MM.1S (cell line): ENCODE measurements around the gene FAM184A.
"Not testable (repeated sequence)": the region's sequence is repeated elsewhere in the genome, so short reads cannot be mapped to it uniquely, and the experiment has no call there.

Experiments
- DNase-seq: peaks from one replicate; pipeline ENCODE4 v3.0.0-alpha.2; 2015
- H2AFZ ChIP-seq: fragments of 300-600 bp; sonication (generic); 2 replicates; pipeline ENCODE4 v1.6.0; 2016; ENCODE audit warnings: antibody characterized with exemption, low read length
- H3F3A ChIP-seq: fragments of 300-600 bp; sonication (generic); 2 replicates; pipeline ENCODE4 v1.6.1; 2016; ENCODE audit warnings: mild to moderate bottlenecking, antibody characterized with exemption, low read length, moderate library complexity, mixed read lengths; ENCODE audit not compliant: insufficient read depth
- H3K27ac ChIP-seq: fragments of 300-600 bp; sonication (generic); 2 replicates; pipeline ENCODE4 v1.5.1; 2016; ENCODE audit warnings: mild to moderate bottlenecking, low read length
- H3K27me3 ChIP-seq: fragments of 300-600 bp; sonication (generic); replicated peaks from 2 replicates; pipeline ENCODE4 v1.6.0; 2016; ENCODE audit warnings: low read length; ENCODE audit not compliant: insufficient read depth
- H3K36me3 ChIP-seq: fragments of 300-600 bp; sonication (generic); replicated peaks from 2 replicates; pipeline ENCODE4 v1.6.1; 2016; ENCODE audit warnings: mild to moderate bottlenecking, low read length, mixed read lengths; ENCODE audit not compliant: insufficient read depth
- H3K4me1 ChIP-seq: fragments of 300-600 bp; sonication (generic); 2 replicates; pipeline ENCODE4 v1.6.1; 2016; ENCODE audit warnings: low read length, mixed read lengths
- H3K4me2 ChIP-seq: fragments of 300-600 bp; sonication (generic); 2 replicates; pipeline ENCODE4 v1.6.0; 2016; ENCODE audit warnings: low read depth, low read length
- H3K4me3 ChIP-seq: fragments of 300-600 bp; sonication (generic); 2 replicates; pipeline ENCODE4 v1.5.1; 2016; ENCODE audit warnings: low read length, mixed read lengths
- H3K79me2 ChIP-seq: fragments of 300-600 bp; sonication (generic); 2 replicates; pipeline ENCODE4 v1.6.1; 2016; ENCODE audit warnings: mixed run types, low read length, mixed read lengths
- H3K9ac ChIP-seq: fragments of 300-600 bp; sonication (generic); 2 replicates; pipeline ENCODE4 v1.6.1; 2016; ENCODE audit warnings: low read length, mixed read lengths
- H3K9me2 ChIP-seq: fragments of 300-600 bp; sonication (generic); replicated peaks from 2 replicates; pipeline ENCODE4 v1.6.1; 2016; ENCODE audit warnings: mild to moderate bottlenecking, low read length, mixed read lengths; ENCODE audit not compliant: insufficient read depth
- H3K9me3 ChIP-seq: fragments of 300-600 bp; sonication (generic); replicated peaks from 2 replicates; pipeline ENCODE4 v1.6.1; 2016; ENCODE audit warnings: mild to moderate bottlenecking, low read length, mixed read lengths; ENCODE audit not compliant: insufficient read depth
- H4K20me1 ChIP-seq: fragments of 300-600 bp; sonication (generic); 2 replicates; pipeline ENCODE4 v1.6.1; 2016; ENCODE audit warnings: mild to moderate bottlenecking, low read length, moderate library complexity, mixed read lengths; ENCODE audit not compliant: insufficient read depth
- CTCF ChIP-seq: fragments of 300-600 bp; sonication (generic); IDR thresholded peaks from 2 replicates; pipeline ENCODE4 v1.5.1; 2016; ENCODE audit warnings: antibody characterized with exemption, low read length, mixed read lengths
- EZH2 ChIP-seq: fragments of 300-600 bp; sonication (generic); optimal IDR thresholded peaks from 2 replicates; pipeline ENCODE3; 2017; ENCODE audit warnings: low read depth, mild to moderate bottlenecking, antibody characterized with exemption, low read length, mixed read lengths
- EZH2phosphoT487 ChIP-seq: fragments of 300-600 bp; sonication (generic); IDR thresholded peaks from 2 replicates; pipeline ENCODE4 v1.6.1; 2018; ENCODE audit warnings: antibody characterized with exemption, low read length

The FAM184A gene

GRCh38 chr6:119020597-119021561 is 57.6 kb downstream of the FAM184A start:
- H3K9me3 ChIP-seq, result no peaks in the 10 kb centered on the region

DNA sequence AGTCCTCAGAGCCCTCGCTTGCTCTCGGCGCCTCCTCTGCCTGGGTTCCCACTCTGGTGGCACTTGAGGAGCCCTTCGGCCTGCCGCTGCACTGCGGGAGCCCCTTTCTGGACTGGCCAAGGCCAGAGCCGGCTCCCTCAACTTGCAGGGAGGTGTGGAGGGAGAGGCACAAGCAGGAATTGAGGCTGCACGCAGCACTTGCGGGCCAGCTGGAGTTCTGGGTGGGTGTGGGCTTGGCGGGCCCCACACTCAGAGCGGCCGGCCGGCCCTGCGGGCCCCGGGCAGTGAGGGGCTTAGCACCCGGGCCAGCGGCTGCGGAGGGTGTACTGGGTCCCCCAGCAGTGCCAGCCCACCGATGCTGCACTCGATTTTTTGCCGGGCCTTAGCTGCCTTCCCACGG is 63.3 kb downstream of the FAM184A start:
- H4K20me1 ChIP-seq, H3K36me3 ChIP-seq, H3K27me3 ChIP-seq, DNase-seq, H3K9me2 ChIP-seq, H3F3A ChIP-seq, H3K4me2 ChIP-seq, H2AFZ ChIP-seq, H3K4me3 ChIP-seq, H3K4me1 ChIP-seq, H3K9me3 ChIP-seq, H3K9ac ChIP-seq, H3K79me2 ChIP-seq, H3K27ac ChIP-seq: not testable (repeated sequence)

More at GRCh38 chr6:119020597-119021561, 57.6 kb downstream of the FAM184A start:
- Histone ChIP-seq H3K4me1 (peaks cover 11% of the 10 kb centered on the region; the same call in 1 of the 2 replicates), H4K20me1 (no peaks in the 10 kb centered on the region), H3K4me3 (no peak overlapping the region), H3K27ac (no peak overlapping the region), H3K9ac (no peak overlapping the region), H3K27me3 (no peaks in the 10 kb centered on the region), H3K4me2 (no peak overlapping the region), H2AFZ (no peak overlapping the region), H3K79me2 (no peaks in the 10 kb centered on the region), H3F3A (no peaks in the 10 kb centered on the region), H3K36me3 (no peaks in the 10 kb centered on the region), H3K9me2 (no peaks in the 10 kb centered on the region)
- TF ChIP-seq EZH2phosphoT487 (no peak), CTCF (no peak), EZH2 (no peak)
- DNase-seq, result peak; percentile 25

DNA sequence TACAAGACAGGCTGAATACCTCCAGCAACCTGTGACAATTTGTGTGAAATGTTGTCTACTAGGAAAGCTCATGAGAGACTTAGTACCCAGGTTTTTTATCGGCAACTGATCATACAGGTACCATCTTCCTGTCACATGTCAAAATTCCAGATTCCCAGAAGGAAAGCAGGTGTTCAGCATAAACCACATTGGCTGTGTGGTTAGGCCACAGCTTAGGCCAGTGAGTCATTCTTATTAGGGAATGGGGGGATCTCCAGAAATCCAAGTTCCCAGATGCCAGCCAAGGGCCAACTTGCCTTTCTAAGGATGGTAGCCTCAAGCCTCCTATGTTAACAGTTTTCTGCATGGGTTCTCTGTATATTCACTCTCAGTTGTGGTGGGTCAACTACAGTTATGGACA is 65.9 kb downstream of the FAM184A start:
- no peaks in the 10 kb centered on the region for H4K20me1 ChIP-seq
- H3K27ac ChIP-seq, result no peak overlapping the region
- no peak overlapping the region for H3K4me2 ChIP-seq
- H3K4me1 ChIP-seq, result no peaks in the 10 kb centered on the region
- H3K4me3 ChIP-seq, result no peak overlapping the region
- DNase-seq, result no peak
- H3K9me2 ChIP-seq, result no peaks in the 10 kb centered on the region
- no peaks in the 10 kb centered on the region for H3K79me2 ChIP-seq
- H3K27me3 ChIP-seq, result no peaks in the 10 kb centered on the region
- H3K36me3 ChIP-seq, result no peaks in the 10 kb centered on the region
- no peak overlapping the region for H3K9ac ChIP-seq
- TF ChIP-seq CTCF (no peak), EZH2 (no peak), EZH2phosphoT487 (no peak)
- no peaks in the 10 kb centered on the region for H3K9me3 ChIP-seq
- no peaks in the 10 kb centered on the region for H3F3A ChIP-seq
- no peak overlapping the region for H2AFZ ChIP-seq

DNA sequence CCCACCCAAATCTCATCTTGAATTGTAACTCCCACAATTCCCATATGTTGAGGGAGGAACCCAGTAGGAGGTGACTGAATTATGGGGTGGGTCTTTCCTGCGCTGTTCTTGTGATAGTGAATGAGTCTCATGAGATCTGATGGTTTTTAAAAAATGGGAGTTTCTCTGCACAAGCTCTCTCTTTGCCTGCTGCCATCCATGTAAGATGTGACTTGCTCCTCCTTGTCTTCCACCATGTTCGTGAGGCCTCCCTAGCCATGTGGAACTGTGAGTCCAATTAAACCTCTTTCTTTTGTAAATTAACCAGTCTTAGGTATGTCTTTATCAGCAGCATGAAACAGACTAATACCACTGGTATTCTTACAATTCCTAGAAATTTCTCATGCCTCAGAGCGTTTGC is 69.2 kb downstream of the FAM184A start:
- not testable (repeated sequence) for H3K4me1 ChIP-seq, H3K4me3 ChIP-seq, H3K27me3 ChIP-seq, H3K9ac ChIP-seq, DNase-seq, H4K20me1 ChIP-seq, H3K9me3 ChIP-seq, H3K9me2 ChIP-seq, H3K79me2 ChIP-seq, H3K4me2 ChIP-seq, H3K36me3 ChIP-seq, H3F3A ChIP-seq, H3K27ac ChIP-seq, H2AFZ ChIP-seq
